ENCODE results near the gene KRT9.
"Not testable (repeated sequence)": the region's sequence is repeated elsewhere in the genome, so short reads cannot be mapped to it uniquely, and the experiment has no call there.

KRT9 gene, protein sequence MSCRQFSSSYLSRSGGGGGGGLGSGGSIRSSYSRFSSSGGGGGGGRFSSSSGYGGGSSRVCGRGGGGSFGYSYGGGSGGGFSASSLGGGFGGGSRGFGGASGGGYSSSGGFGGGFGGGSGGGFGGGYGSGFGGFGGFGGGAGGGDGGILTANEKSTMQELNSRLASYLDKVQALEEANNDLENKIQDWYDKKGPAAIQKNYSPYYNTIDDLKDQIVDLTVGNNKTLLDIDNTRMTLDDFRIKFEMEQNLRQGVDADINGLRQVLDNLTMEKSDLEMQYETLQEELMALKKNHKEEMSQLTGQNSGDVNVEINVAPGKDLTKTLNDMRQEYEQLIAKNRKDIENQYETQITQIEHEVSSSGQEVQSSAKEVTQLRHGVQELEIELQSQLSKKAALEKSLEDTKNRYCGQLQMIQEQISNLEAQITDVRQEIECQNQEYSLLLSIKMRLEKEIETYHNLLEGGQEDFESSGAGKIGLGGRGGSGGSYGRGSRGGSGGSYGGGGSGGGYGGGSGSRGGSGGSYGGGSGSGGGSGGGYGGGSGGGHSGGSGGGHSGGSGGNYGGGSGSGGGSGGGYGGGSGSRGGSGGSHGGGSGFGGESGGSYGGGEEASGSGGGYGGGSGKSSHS

GRCh38 chr17:41571561-41572434 lies at the start of gene KRT9:
Gene KRT9, minus strand, starts transcription at chr17:41572059. Its CDS starts 67 bp downstream, at chr17:41571992.
- Histone ChIP-seq H3K4me1 (ENCODE audit: control insufficient read depth, insufficient read depth, low read length) (no peaks in the 10 kb centered on the region), H3K9me3 (ENCODE audit: control insufficient read depth, low read length) (no peaks in the 10 kb centered on the region), H3K9ac (ENCODE audit: low read length) (no peak within 1 kb of the TSS), H3K36me3 (ENCODE audit: control insufficient read depth, insufficient read depth, low read length, severe bottlenecking) (no peaks in the 10 kb centered on the region), H3K27me3 (replicated peaks; ENCODE audit: control insufficient read depth, insufficient read depth, low read length) (peaks cover 78% of the 10 kb centered on the region), H3K4me3 (ENCODE audit: low read length) (no peak within 1 kb of the TSS)
- DNase-seq (ENCODE audit: low read depth): no peak

GRCh38 chr17:41621435-41621817 lies 49.6 kb upstream of the KRT9 start:
- H3K4me3 ChIP-seq (ENCODE audit: low read length); H3K9me3 ChIP-seq (ENCODE audit: control insufficient read depth, low read length); H3K4me1 ChIP-seq (ENCODE audit: control insufficient read depth, insufficient read depth, low read length); DNase-seq (ENCODE audit: low read depth); H3K36me3 ChIP-seq (ENCODE audit: control insufficient read depth, insufficient read depth, low read length, severe bottlenecking); H3K9ac ChIP-seq (ENCODE audit: low read length): not testable (repeated sequence)
- H3K27me3 ChIP-seq (replicated peaks; ENCODE audit: control insufficient read depth, insufficient read depth, low read length): peaks cover 23% of the 10 kb centered on the region

DNA sequence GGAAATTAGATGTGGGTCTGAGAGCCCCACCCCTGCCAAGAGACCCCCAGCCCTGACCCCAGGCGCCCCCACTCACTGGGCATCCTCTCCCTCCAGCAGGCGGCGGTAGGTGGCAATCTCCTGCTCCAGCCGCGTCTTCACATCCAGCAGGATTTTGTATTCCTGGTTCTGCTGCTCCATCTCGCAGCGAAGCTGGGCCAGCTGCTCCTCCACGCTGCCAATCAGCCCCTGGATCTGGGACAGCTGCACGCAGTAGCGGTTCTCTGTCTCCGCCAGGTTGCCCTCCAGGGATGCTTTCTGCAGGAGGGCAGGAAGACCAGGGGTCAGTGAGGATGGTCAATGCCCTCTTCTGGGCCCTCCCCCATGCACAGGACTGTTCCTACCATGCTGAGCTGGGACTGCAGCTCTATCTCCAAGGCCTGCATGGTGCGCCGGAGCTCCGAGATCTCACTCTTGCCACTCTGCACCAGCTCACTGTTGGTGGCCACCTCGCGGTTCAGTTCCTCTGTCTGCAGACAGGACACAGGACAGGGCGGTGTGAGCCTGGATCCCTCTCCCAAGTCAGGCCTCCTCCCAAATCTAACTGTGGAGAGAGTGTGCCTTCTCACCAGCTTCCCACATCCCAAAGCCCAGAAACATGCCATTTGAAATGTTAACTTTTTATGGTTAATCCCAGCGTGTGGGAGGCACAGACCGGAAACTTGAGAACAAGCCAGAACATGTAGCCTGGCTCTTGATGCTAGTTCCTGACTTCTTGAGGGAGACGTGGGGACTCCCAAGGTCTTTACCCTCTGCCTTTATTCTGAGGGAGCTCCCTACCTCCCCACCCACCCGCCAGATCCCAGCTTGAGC lies 49.0 kb upstream of the KRT9 start:
- H3K4me1 ChIP-seq (ENCODE audit: control insufficient read depth, insufficient read depth, low read length): no peaks in the 10 kb centered on the region
- H3K4me3 ChIP-seq (ENCODE audit: low read length): no peak overlapping the region
- H3K36me3 ChIP-seq (ENCODE audit: control insufficient read depth, insufficient read depth, low read length, severe bottlenecking): no peaks in the 10 kb centered on the region
- H3K27me3 ChIP-seq (replicated peaks; ENCODE audit: control insufficient read depth, insufficient read depth, low read length): peaks cover 25% of the 10 kb centered on the region
- no peaks in the 10 kb centered on the region for H3K9me3 ChIP-seq (ENCODE audit: control insufficient read depth, low read length)
- peak; percentile 8 for DNase-seq (ENCODE audit: low read depth)
- no peak overlapping the region for H3K9ac ChIP-seq (ENCODE audit: low read length)

GRCh38 chr17:41619927-41620582 lies 48.2 kb upstream of the KRT9 start:
- not testable (repeated sequence) for H3K36me3 ChIP-seq (ENCODE audit: control insufficient read depth, insufficient read depth, low read length, severe bottlenecking); H3K9ac ChIP-seq (ENCODE audit: low read length); H3K9me3 ChIP-seq (ENCODE audit: control insufficient read depth, low read length); DNase-seq (ENCODE audit: low read depth); H3K4me1 ChIP-seq (ENCODE audit: control insufficient read depth, insufficient read depth, low read length); H3K4me3 ChIP-seq (ENCODE audit: low read length)
- peaks cover 27% of the 10 kb centered on the region for H3K27me3 ChIP-seq (replicated peaks; ENCODE audit: control insufficient read depth, insufficient read depth, low read length)

DNA sequence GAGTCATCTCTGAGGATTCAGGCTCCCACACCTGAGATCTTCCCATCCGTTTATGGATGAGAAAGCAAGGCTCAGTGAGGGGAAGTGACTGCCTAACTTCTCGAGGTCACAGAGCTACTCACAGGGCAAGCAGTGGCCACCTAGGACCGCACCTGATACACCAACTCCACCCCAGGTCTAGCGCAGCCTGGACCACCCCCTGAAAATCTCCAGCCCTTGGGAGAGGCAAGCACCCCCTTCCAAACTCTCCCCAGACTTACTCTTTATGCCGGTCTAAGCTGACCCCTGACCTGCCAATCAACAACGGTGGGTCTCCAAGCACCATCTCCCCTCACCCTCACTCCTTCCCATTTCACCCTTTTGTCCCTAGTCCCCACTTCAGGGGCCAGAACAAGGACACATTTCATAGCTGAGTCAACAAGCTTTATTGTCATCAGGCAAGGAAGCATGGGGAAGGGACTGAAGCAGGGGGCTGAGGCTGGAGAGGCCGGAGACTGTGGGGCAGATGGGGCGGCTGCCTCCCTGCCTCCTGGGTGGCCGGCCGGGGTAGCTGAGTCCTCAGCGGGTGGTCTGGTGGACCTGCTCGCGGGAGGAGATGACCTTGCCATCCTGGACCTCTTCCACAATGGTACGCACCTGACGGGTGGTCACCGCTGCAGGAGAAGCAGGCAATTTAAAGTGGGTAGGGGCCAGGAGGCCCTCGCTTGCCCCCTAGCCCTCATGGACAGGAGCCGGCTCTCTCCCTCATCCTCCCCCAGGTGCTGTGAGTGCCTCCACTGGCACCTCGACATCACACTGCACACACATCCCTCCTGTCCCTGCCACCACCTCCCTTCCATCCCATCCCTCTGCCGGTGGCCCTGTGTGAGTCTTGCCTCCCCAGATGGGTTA lies 47.4 kb upstream of the KRT9 start:
- Histone ChIP-seq H3K27me3 (replicated peaks; ENCODE audit: control insufficient read depth, insufficient read depth, low read length) (peaks cover 24% of the 10 kb centered on the region), H3K36me3 (ENCODE audit: control insufficient read depth, insufficient read depth, low read length, severe bottlenecking) (no peaks in the 10 kb centered on the region), H3K4me1 (ENCODE audit: control insufficient read depth, insufficient read depth, low read length) (no peaks in the 10 kb centered on the region), H3K9ac (ENCODE audit: low read length) (no peak overlapping the region), H3K9me3 (ENCODE audit: control insufficient read depth, low read length) (no peaks in the 10 kb centered on the region), H3K4me3 (ENCODE audit: low read length) (no peak overlapping the region)
- DNase-seq (ENCODE audit: low read depth): no peak

DNA sequence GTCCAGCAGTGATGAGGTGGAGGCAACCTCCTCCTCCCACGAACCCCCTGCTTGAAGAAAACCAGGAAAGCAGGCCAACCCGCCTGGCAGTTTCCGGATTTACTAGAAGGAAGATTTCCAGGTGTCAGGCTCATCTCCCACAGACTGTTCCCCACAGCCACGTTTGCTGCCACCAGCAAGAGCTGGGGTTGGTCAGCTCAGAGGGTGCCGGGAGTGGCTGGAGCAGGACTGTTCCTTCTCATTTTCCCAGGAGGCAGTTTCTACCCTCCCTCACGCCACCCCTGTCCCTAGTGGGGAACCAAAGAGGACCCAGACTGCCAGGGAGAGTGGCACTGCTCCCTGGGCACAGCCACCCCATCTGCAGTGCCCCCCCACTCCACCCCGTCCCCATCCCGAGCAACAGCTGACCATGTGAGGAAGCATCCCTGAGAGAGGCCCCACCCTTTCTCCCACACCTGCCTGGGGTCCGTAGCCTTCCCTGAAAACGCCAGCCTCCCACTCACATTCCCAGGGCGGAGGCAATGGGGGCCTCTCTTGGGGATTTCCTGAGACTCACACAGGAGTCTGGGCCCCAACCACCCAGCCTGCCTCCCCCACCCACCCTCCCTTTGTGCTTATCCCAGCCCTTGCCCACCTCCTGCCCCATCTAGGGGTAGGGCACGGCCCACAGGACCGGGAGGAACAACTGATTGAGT lies 46.6 kb upstream of the KRT9 start:
- no peak for DNase-seq (ENCODE audit: low read depth)
- Histone ChIP-seq H3K27me3 (replicated peaks; ENCODE audit: control insufficient read depth, insufficient read depth, low read length) (peaks cover 24% of the 10 kb centered on the region), H3K4me1 (ENCODE audit: control insufficient read depth, insufficient read depth, low read length) (no peaks in the 10 kb centered on the region), H3K9ac (ENCODE audit: low read length) (no peak overlapping the region), H3K36me3 (ENCODE audit: control insufficient read depth, insufficient read depth, low read length, severe bottlenecking) (no peaks in the 10 kb centered on the region), H3K9me3 (ENCODE audit: control insufficient read depth, low read length) (no peaks in the 10 kb centered on the region), H3K4me3 (ENCODE audit: low read length) (no peak overlapping the region)

DNA sequence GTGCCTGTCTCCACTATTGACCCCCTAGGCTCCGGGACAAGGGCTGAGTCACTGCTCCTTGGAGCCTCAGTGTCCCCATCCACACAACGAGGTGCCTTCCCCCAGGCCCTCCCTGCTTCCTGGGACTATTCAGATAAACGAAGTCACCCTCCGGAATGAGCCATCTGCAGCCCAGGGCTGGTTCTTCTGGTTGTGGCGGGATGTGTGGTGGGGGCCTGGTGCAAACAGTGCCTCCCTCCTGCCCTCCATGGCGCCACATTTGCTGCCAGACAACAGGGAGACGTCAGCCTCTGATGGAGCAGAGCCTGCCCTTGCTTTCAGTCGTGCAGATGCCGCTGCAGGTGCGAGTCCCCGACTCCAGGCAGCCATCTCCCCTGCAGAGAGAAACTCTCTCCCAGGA lies 45.8 kb upstream of the KRT9 start:
- H3K9me3 ChIP-seq (ENCODE audit: control insufficient read depth, low read length): no peaks in the 10 kb centered on the region
- peaks cover 5% of the 10 kb centered on the region for H3K4me1 ChIP-seq (ENCODE audit: control insufficient read depth, insufficient read depth, low read length)
- H3K36me3 ChIP-seq (ENCODE audit: control insufficient read depth, insufficient read depth, low read length, severe bottlenecking): no peaks in the 10 kb centered on the region
- H3K9ac ChIP-seq (ENCODE audit: low read length): no peak overlapping the region
- no peak for DNase-seq (ENCODE audit: low read depth)
- H3K27me3 ChIP-seq (replicated peaks; ENCODE audit: control insufficient read depth, insufficient read depth, low read length): peaks cover 24% of the 10 kb centered on the region
- H3K4me3 ChIP-seq (ENCODE audit: low read length): no peak overlapping the region

DNA sequence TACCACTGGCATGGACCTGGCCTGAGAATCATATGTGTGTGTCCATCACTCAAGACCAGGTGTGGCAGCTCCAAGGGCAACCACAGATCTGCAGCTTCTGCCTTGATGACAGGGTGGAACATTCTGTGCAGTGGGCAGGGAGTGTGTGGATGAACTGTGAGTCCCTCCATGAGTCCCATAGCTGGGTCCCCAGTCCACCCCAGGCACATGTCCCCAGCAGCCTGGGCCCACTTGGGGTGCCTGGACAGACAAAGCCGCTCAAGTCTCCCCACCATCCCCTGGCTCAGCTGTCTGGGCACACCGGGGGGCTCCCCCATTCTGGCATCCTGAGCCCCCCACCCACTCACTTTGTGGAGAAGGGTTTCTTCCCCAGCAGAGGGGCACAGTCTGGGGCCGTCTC lies 45.3 kb upstream of the KRT9 start:
- H3K4me3 ChIP-seq (ENCODE audit: low read length): no peak overlapping the region
- H3K4me1 ChIP-seq (ENCODE audit: control insufficient read depth, insufficient read depth, low read length): peaks cover 9% of the 10 kb centered on the region
- DNase-seq (ENCODE audit: low read depth): no peak
- no peaks in the 10 kb centered on the region for H3K9me3 ChIP-seq (ENCODE audit: control insufficient read depth, low read length)
- no peaks in the 10 kb centered on the region for H3K36me3 ChIP-seq (ENCODE audit: control insufficient read depth, insufficient read depth, low read length, severe bottlenecking)
- H3K9ac ChIP-seq (ENCODE audit: low read length): no peak overlapping the region
- peaks cover 24% of the 10 kb centered on the region for H3K27me3 ChIP-seq (replicated peaks; ENCODE audit: control insufficient read depth, insufficient read depth, low read length)

GRCh38 chr17:41616486-41616885 lies 44.6 kb upstream of the KRT9 start:
- H3K36me3 ChIP-seq (ENCODE audit: control insufficient read depth, insufficient read depth, low read length, severe bottlenecking); H3K9me3 ChIP-seq (ENCODE audit: control insufficient read depth, low read length); DNase-seq (ENCODE audit: low read depth); H3K9ac ChIP-seq (ENCODE audit: low read length); H3K4me1 ChIP-seq (ENCODE audit: control insufficient read depth, insufficient read depth, low read length); H3K4me3 ChIP-seq (ENCODE audit: low read length): not testable (repeated sequence)
- H3K27me3 ChIP-seq (replicated peaks; ENCODE audit: control insufficient read depth, insufficient read depth, low read length): peaks cover 24% of the 10 kb centered on the region
